ENCODE data around the gene NUDT5.
"Not testable (repeated sequence)": the region's sequence is repeated elsewhere in the genome, so short reads cannot be mapped to it uniquely, and the experiment has no call there.

Gene NUDT5

DNA sequence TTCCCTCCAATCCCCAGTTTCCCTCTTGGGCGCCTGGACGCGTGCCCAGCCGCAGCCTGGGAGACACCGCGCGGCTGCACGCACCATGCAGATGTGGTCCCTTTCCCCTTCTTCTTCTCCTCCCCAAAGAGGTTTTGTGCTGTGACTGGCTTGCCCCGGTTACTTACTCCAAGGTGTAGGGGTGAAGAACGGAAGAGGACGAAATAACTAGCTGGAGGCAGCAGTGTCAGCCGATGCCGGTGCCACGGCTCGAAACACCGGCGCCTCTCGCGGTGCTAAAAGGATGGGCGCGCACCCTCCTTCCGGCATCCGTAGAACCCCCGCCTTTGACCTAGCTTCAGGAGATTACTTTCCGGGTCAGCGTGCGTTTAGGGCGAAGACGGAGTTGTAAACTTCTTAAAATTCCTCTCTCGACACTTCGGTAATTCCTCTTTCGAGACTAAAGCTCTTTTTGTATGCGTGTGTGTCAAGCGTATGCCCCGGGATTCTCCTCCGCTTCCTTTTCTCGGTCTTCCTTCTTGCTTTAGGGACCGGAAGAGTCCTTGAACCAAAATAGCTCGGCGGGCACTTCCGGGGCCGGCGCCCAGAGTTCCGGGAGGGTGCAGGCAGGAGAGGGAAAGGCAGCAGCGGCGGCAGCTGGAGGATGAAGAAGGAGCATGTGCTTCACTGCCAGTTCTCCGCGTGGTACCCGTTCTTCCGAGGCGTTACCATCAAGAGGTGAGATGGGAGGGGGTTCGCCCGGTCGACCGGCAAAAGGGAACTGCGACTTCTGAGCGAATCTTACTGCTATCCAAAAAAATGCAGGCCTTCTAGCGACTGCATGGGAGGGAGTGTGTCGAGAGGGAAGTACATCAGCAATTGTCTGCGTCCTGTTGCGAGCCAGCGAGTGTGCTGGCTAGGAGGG is at the start of gene NUDT5, which contains the start of gene CDC123:
Gene NUDT5, minus strand, starts transcription at position 289 of the 904 bp plus-strand sequence. CDS start 9,600 bp downstream, outside the sequence.
Gene CDC123, plus strand, starts transcription at position 586 of the 904 bp plus-strand sequence. Its CDS starts 58 bp downstream, at position 644.
- DNase-seq, result peak; percentile 88

DNA sequence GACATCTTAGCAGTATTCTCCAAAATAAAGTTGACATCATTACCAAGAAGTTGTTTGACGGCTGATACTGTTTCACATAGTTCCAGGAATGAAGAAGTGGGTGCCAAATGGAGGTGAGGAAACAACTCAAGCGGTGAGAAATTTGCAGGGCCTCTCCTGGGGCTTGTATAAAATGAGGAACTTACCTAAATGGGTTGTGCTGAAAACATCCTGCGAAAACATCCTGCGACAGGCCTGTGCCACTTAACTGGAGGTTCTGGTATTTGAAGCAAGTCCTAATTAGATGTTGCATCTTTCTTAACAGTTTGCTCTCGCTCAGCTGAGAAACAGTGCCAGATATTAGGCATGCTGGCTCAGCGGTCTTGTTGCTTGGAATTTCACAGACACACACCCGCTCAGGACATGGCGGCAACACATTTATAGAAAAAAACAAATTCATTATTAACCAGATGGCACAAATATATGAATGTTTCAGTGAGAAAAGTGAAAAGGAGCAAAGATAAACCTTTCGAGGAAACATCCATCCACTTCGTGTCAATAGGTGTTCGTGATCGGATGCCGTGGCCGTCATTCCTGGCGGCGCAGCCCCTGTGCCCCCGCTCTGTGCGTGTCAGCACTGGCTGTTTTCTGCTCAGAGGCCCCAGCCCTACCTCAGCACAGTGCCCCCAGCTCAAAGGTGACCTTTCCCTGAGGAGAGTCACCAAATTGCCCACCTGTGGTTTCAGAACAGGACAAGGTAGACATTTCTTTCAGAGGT is 48.4 kb upstream of the NUDT5 start:
- no peak for DNase-seq

DNA sequence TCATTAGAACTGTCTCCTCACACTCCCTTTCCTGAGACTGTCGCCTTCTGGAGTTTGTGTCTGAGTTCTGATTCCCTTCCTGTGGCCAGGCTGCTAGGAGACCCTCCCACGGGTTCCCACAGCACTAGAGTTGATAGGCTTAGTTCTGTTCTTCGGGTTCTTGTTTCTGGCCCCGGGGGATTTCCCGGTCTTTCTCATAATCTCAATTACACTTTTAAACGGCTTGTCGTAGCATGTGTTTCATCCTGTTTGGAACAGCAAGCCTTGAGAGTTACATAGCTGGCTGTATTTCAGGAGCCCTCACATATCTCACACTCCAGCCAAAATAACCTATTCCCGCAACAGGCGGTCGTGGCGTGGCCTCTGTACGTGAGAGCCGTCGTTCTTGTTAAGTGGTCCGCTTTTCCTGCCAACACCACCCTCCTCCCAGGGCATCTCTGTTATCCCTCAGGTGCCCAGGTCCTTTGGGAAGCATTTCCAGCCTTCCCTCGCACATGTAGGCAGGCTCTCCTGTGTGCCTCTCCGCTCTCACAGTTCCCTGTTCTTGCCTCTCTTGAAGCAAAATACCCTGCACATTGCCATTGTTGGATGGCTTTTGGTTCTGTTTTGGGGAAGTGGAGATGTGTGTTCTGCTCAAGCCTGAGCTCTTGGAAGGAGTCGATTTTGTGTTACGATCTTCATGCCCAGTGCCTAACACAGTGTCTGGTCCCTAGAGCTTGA is 46.3 kb upstream of the NUDT5 start:
- no peak for DNase-seq

DNA sequence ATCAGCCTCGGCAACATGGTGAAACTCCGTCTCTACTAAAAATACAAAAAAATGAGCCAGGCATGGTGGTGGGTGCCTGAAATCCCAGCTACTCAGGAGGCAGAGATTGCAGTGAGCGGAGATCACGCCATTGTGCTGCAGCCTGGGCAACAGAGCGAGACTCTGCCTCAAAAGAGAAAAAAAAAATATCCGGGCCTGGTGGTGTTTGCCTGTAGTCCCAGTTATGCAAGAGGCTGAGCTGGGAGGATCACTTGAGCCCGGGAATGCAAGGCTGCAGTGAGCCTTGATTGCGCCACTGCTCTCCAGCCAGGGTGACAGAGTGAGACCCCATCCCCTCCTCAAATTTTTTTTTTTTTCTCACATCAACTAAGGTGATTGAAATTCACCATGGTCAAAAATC is 43.1 kb upstream of the NUDT5 start:
- DNase-seq, result no peak

DNA sequence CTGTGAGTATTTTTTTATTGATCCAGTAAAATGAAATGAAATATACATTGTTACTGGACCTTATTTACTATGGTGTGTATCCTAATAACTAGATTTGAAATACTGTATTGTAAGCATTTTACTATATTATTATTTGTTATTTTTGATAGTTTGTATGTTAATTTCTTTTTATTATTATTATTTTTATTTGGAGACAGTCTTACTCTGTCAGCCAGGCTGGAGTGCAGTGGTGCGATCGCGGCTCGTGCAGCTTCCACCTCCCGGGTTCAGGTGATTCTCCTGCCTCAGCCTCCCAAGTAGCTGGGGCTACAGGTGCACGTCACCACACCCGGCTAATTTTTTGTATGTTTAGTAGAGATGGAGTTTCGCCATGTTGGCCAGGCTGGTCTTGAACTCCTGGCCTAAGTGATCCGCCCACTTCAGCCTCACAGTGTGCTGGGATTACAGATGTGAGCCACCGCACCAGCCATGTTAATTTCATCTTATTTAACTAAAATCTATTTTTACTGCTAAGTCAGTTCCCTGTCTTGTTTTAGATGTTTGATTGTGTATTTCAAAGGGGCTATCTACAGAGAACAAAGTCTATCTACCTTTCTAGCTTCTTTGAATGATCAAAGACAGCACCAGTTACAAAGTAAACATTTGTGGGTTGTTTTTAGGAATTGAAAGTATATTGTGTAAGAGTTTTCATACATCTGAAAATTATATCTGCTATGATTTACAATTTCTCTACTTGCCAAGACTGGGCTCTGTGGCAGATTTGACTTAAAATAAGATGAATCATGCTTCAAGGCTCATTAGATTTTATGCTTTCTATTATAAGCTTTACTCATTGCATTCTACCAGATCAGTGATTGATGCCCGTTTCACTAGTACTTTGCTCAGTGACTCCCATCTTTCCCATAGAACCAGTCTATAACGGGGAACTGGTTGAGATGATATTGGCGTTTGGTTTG is 41.9 kb upstream of the NUDT5 start:
- DNase-seq, result no peak

DNA sequence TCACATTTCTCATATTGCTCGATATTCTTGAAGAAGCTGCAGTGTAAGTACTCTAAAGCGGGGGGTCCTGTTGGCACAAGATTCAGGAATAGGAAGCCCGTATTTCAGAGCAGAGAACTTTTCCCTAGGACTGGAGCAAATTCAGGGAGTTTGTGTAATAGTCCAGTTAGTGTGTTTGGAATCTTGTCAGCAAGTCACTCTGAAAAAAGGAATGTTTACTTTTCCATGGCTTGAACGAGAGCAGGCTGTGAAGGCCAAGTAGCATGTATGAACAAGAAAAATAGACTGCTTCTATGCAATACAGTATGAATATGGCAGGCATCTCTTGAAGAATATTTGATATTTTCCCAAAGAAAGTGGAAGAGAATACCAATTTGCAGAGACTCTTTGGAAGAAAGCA is 40.1 kb upstream of the NUDT5 start:
- DNase-seq, result no peak

DNA sequence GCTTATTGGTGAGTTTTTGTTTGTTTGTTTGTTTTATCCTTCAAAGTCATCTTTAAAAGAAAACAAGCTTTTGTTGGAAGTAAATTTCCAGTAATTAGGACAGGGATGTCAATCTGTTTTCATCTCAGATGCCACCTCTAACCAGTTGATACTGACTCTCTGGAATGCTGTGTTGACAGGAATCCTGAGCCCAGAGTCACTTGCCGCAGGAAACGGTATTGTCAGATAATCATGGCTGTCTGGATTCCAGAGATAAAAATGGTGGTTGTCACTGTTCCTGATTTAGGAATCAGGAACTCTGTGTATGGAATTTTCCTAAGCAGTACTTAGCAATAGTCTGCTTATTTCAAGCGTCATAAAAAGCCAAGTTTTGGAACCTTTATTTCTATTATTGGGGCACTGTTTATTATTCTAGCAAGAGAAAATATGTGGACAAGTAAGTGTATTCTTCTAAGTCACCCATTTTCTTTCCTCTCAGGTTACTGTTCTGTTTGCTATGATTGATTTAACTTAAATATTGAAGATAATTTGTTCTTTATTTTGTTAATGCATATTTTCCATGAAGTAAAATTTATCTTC is 39.5 kb upstream of the NUDT5 start:
- no peak for DNase-seq

DNA sequence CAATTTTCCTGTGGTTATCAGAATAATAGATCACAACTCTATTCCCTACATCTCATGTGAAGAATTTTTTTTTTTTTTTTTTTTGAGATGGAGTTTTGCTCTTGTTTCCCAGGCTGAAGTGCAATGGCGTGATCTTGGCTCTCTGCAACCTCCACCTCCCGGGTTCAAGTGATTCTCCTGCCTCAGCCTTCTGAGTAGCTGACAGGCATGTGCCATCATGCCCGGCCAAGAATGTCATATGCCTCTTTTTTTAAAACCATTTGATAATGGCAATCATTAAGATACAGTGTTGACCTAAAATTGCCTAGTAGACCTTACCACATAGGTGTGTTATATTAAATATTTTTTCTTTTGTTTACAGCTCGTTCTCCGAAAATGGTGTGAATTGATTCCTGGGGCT is 39.0 kb upstream of the NUDT5 start:
- DNase-seq, result not testable (repeated sequence)

DNA sequence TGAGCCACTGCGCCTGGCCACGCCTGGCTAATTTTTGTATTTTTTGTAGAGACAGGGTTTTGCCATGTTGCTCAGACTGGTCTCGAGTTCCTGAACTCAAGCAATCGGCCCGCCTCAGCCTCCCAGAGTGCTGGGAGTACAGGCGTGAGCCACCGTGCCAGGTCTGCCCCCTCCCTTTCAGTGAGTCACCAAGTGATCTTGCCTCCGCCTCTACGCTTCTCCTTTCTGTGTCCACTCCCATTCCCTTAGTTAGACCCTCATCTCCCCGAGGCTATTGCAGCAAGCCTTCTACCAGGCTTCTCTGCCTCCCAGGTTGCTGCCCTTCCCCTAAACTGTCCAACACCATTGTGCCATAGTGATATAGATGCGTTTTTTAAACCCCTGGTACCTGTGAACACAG is 33.2 kb upstream of the NUDT5 start:
- no peak for DNase-seq

DNA sequence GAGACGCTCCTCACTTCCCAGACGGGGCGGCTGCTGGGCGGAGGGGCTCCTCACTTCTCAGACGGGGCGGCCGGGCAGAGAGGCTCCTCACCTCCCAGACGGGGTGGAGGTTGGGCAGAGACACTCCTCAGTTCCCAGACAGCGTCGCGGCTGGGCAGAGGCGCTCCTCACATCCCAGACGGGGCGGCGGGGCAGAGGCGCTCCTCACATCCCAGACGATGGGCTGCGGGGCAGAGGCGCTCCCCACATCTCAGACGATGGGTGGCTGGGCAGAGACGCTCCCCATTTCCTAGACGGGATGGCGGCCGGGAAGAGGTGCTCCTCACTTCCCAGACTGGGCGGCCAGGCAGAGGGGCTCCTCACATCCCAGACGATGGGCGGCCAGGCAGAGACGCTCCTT is 30.7 kb upstream of the NUDT5 start:
- DNase-seq, result not testable (repeated sequence)

DNA sequence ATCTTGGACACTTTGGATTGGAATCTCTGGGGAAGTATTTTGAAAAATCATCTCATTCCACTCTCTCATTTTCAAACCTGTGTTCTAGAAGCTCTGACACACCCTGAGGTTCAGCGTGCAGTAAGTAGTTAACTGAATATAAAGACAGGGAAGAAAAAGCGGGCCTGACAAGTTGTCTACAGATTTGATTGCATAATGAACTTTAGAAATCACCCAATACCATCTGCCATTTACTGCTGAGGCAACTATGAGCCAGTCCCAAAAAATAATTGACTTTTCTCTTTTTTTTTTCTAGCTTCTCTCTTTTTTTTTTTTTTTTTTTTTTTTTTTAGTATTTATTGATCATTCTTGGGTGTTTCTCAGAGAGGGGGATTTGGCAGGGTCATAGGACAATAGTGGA is 29.8 kb upstream of the NUDT5 start:
- DNase-seq, result no peak

DNA sequence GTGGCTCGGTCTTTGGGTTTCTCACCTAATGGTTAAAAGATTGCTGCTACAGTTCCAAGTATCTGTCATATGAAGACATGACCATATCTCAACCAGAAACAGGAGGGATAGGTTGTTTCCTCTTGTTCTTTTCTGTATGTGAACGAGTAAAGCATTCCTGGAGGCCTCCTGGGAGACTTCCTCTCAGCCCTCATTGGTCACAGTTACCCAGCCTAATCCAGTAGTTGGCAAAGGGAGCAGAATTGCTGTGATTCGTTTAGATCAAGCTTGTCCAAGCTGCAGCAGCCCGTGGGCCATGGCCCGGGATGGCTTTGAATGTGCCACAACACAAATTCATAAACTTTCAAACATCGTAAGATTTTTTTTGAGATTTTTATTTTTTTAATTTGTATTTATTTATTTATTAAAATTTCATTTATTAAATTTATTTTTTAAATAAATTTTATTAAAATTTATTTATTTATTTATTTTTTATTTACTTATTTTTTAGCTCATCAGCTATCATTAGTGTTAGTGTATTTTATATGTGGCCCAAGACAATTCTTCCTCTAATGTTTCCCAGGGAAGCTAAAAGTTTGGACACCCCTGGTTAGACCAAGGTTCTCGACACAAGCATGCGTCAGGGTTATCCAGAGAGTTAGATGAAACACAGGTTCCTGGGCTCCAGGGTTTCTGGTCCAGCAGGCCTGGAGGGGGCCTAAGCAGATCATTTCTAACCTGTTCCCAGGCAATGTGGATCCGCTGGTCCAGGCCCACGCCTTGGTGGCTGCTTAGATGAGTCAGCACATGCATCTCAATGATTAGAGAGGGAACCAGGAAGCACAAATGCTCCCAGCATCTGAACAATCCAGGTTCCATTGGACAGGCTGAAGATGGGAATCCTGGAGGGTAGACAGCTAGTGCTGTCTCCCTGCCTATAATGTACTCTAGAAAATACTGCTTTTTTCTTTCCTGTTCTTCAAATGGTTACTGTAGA is 25.9 kb upstream of the NUDT5 start:
- DNase-seq, result no peak

DNA sequence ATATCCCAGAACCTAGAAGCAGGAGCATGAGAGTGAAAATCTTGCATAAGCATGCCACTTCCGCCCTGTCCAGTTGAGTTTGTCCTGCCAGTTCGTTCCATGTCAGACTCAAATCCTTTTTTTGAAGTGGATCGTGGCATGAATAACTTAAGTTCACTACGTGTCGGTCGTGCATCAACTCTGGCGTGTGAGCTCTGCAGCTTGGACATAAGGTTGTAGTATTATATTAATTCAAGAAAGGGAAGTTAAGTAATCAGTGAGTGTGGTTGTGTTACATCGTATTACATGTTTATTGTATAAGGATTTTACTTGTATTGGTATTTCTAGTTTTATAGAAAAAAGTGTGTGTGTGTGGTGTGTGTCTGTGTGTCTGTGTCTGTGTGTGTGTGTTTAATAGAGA is 23.3 kb upstream of the NUDT5 start:
- DNase-seq, result no peak

DNA sequence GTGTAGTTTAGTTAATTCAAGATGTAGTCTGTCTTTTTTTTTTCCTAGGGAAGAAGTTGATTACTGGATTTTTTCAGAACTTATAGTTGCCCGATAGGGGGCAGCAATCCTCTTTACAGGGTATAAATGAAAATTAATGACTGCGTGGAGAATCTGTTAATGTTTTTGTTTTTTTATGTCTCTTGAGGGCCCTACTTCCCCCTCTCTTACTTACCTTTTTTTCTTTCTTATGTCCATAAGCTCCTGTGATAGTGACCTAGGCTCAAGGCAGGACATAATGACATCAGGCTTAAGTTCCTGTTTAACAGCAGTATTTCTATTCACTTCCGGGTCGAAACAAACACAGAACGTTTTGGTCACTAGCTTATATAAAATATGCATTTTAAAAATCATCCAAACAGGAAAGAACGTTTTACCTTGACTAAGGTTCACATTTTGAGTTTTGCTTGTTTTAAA is 19.1 kb upstream of the NUDT5 start:
- peak; percentile 12 for DNase-seq

DNA sequence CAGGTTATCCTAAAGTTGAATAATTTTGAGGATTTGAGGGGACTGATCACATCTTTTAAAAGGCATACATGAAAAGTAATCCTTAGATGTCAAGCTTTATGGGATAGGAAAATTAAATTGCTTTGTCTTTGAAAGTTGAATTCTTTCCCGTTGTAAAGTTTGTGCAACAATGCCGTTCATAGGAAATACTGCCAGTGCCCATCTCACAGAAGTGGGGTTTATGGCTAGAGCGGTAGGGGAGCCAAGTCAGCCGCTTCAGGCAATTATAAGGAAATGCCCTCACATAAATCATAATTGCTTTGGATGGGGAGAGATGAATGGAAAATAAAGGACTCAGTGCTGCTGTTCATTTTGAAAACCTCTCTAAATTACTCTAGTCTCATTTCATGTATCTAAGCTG is 18.4 kb upstream of the NUDT5 start:
- no peak for DNase-seq

DNA sequence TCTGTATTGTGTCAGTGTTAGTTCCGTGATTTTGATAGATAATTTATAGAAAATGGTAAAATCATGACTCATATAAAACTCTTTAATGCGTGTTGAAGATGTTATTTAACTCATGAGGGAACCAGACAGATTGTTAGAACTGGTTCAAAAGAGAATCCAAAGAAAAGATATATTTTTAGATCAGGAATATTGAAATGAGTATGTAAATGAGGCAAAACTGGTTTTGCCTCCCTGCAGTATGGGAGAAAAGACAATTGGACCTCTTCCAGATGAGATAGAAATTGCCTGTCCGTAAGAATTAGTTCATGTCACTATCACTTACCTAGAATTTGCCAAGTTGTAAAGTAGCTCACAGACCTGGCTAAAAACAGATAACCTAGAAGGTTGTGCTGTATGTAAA is 17.9 kb upstream of the NUDT5 start:
- DNase-seq, result no peak

DNA sequence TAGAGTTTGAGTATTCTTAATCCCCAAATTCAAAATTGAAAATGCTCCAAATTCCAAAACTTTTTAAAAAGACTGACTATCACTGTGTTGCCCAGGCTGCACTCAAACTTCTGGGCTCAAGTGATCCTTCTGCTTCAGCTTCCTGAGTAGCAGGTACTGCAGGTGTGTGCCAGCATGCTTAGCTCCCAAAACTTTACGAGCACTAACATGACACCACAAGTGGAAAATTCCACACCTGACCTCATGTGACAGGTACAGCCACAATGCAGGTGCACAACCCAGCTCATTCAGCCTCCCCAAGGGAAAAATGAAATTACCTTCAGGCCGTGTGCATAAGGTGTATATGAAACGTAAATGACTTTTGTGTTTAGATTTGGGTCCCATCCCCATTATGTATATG is 16.8 kb upstream of the NUDT5 start:
- no peak for DNase-seq

DNA sequence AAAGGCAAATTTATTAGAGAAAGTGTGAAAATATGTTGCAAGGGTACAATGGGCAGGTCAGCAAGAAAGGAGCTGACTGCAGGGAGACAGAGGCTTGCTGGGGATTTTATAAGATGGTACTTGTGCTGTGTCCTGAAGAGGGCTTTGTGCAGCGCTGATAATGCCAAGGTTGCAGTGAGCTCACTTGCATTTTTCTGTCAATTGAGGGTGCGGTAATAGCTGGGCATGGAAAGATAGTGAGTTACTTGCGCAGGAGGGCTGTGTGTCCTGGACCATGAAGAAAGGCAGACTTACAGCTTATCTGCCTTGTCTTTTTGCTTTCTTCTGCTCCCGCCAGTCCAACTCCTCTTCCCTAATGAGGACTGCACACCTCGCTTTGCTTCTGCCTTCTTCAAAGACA is 12.8 kb upstream of the NUDT5 start:
- DNase-seq, result no peak

DNA sequence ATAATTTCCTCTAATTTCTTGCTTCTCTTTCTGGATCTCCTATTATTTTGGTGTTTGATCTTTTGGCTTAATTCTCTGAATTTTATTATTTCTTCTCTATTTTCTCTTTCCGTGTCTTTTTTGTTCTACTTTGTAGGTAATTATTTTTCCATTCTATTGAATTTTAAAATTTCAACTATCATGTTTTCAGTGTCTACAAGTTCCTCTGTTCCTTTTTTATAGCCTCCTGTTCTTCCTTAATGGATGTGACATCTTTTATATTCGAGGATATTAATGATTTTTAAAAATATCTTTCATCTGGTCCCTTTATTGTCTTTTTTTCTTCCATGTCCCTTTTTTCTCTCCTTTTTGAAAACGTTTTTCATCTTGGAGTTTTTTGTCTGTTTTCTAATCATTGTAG is 11.4 kb upstream of the NUDT5 start:
- no peak for DNase-seq

DNA sequence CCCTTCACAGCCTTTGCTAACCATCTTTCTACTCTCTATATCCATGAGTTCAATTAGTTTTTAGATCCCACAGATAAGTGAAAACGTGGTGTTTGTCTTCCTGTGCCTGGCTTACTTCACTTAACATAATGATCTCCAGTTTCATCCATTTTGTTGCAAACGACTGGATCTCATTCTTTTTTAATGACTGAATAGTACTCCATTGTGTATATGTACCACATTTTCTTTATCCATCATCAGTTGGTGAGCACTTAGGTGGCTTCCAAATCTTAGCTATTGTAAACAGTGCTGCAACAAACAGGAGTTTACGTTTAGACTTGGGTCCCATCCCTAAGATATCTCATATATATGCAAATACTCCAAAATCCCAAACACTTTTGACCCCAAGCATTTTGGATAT is 9.4 kb upstream of the NUDT5 start:
- DNase-seq, result no peak

All from NCI-H774 (cell line).